H9 (cell line): ENCODE results near the gene ASGR2. TPM values are rescaled to one million over a fixed set of nuclear protein-coding genes. Genes with fewer than 3 reads are reported as not detected.

Experiments
- DNase-seq: peaks from one replicate; pipeline ENCODE4 v3.0.0-alpha.2; 2017
- H2AFZ ChIP-seq: one replicate; pipeline ENCODE4 v1.6.1; 2013; ENCODE audit warnings: mild to moderate bottlenecking, low read length, control low read depth, moderate library complexity
- H2AK5ac ChIP-seq: 2 replicates; pipeline ENCODE4 v1.6.1; 2013; ENCODE audit warnings: low read length, control low read depth, mixed read lengths; ENCODE audit not compliant: insufficient read length
- H2BK120ac ChIP-seq: one replicate; pipeline ENCODE4 v1.6.1; 2013; ENCODE audit warnings: low read depth, mild to moderate bottlenecking, low read length, control low read depth, inconsistent platforms; ENCODE audit not compliant: poor library complexity, severe bottlenecking
- H2BK12ac ChIP-seq: 2 replicates; pipeline ENCODE4 v1.6.1; 2013; ENCODE audit warnings: low read length, control low read depth, mixed read lengths, low read depth; ENCODE audit not compliant: insufficient read length
- H2BK15ac ChIP-seq: 2 replicates; pipeline ENCODE4 v1.6.1; 2013; ENCODE audit warnings: low read depth, low read length, control low read depth
- H2BK20ac ChIP-seq: one replicate; pipeline ENCODE4 v1.6.1; 2013; ENCODE audit warnings: low read depth, mild to moderate bottlenecking, low read length, control low read depth, inconsistent platforms; ENCODE audit not compliant: poor library complexity, severe bottlenecking
- H2BK5ac ChIP-seq: 2 replicates; pipeline ENCODE4 v1.6.1; 2013; ENCODE audit warnings: low read length, control low read depth, mixed read lengths; ENCODE audit not compliant: insufficient read length
- H3K14ac ChIP-seq: 2 replicates; pipeline ENCODE4 v1.6.1; 2013; ENCODE audit warnings: low read length, control low read depth; ENCODE audit not compliant: insufficient read depth
- H3K18ac ChIP-seq: 2 replicates; pipeline ENCODE4 v1.6.1; 2013; ENCODE audit warnings: low read depth, mild to moderate bottlenecking, mixed read lengths, low read length, control low read depth; ENCODE audit not compliant: insufficient read length
- H3K23ac ChIP-seq: 2 replicates; pipeline ENCODE4 v1.6.1; 2013; ENCODE audit warnings: low read length, control low read depth, mixed read lengths, low read depth; ENCODE audit not compliant: insufficient read length
- H3K23me2 ChIP-seq: 2 replicates; pipeline ENCODE4 v1.6.1; 2013; ENCODE audit warnings: low read depth, mild to moderate bottlenecking, mixed read lengths, low read length, control low read depth; ENCODE audit not compliant: insufficient read length, poor library complexity, severe bottlenecking
- H3K27ac ChIP-seq: 2 replicates; pipeline ENCODE4 v1.5.1; 2013; ENCODE audit warnings: low read length, control low read depth, mixed read lengths, low read depth; ENCODE audit not compliant: insufficient read length
- H3K27me3 ChIP-seq: 2 replicates; pipeline ENCODE4 v1.6.1; 2013; ENCODE audit warnings: low read length, control low read depth, inconsistent platforms; ENCODE audit not compliant: insufficient read depth
- H3K4ac ChIP-seq: 2 replicates; pipeline ENCODE4 v1.6.1; 2013; ENCODE audit warnings: low read depth, mild to moderate bottlenecking, control low read depth, inconsistent platforms, low read length, moderate library complexity
- H3K4me1 ChIP-seq: 2 replicates; pipeline ENCODE4 v1.6.1; 2013; ENCODE audit warnings: low read length, control low read depth, inconsistent platforms; ENCODE audit not compliant: insufficient read depth
- H3K4me2 ChIP-seq: 2 replicates; pipeline ENCODE4 v1.6.1; 2013; ENCODE audit warnings: low read length, control low read depth, mixed read lengths; ENCODE audit not compliant: insufficient read length, insufficient read depth
- H3K56ac ChIP-seq: 2 replicates; pipeline ENCODE4 v1.6.1; 2013; ENCODE audit warnings: low read depth, mild to moderate bottlenecking, mixed read lengths, low read length, control low read depth; ENCODE audit not compliant: insufficient read length
- H3K79me1 ChIP-seq: 2 replicates; pipeline ENCODE4 v1.6.1; 2013; ENCODE audit warnings: low read depth, mild to moderate bottlenecking, moderate library complexity, low read length, control low read depth, inconsistent platforms; ENCODE audit not compliant: insufficient read depth, poor library complexity, severe bottlenecking
- H3K79me2 ChIP-seq: 2 replicates; pipeline ENCODE4 v1.6.1; 2013; ENCODE audit warnings: low read length, control low read depth, inconsistent platforms; ENCODE audit not compliant: insufficient read depth
- H3K9ac ChIP-seq: 2 replicates; pipeline ENCODE4 v1.6.1; 2013; ENCODE audit warnings: low read length, control low read depth, mixed read lengths; ENCODE audit not compliant: insufficient read length; ENCODE audit errors: extremely low read depth
- H3K9me3 ChIP-seq: one replicate; pipeline ENCODE4 v1.6.1; 2013; ENCODE audit warnings: low read depth, low read length, inconsistent platforms; ENCODE audit not compliant: control insufficient read depth
- H3T11ph ChIP-seq: one replicate; pipeline ENCODE4 v1.6.1; 2013; ENCODE audit warnings: mild to moderate bottlenecking, low read length, control low read depth, inconsistent platforms
- H4K20me1 ChIP-seq: one replicate; pipeline ENCODE4 v1.6.1; 2013; ENCODE audit not compliant: control insufficient read depth, insufficient read length, insufficient read depth
- H4K5ac ChIP-seq: 2 replicates; pipeline ENCODE4 v1.6.1; 2013; ENCODE audit warnings: low read depth, mild to moderate bottlenecking, mixed read lengths, low read length, control low read depth; ENCODE audit not compliant: insufficient read length
- H4K8ac ChIP-seq: replicated peaks from 2 replicates; pipeline ENCODE4 v1.6.1; 2013; ENCODE audit warnings: low read length, control low read depth, mixed read lengths, low read depth; ENCODE audit not compliant: insufficient read length
- H4K91ac ChIP-seq: 2 replicates; pipeline ENCODE4 v1.6.1; 2013; ENCODE audit warnings: low read depth, mild to moderate bottlenecking, moderate library complexity, mixed read lengths, low read length, control low read depth; ENCODE audit not compliant: insufficient read length
- H3K27ac Mint-ChIP-seq, 3 experiments: 2 replicates in 2 of 3; 3 replicates in 1 of 3; pipeline ENCODE4 v1.8.0; 2020 to 2021; ENCODE audit warnings: mixed read lengths in 3 of 3, mild to moderate bottlenecking in 1 of 3, moderate library complexity in 1 of 3
- H3K27me3 Mint-ChIP-seq: 2 replicates; pipeline ENCODE4 v1.8.0; 2021; ENCODE audit warnings: low read depth, mild to moderate bottlenecking, moderate library complexity, mixed read lengths
- H3K36me3 Mint-ChIP-seq, 3 experiments: 2 replicates in 2 of 3; 3 replicates in 1 of 3; pipeline ENCODE4 v1.8.0; 2020 to 2021; ENCODE audit warnings: low read depth in 3 of 3, mixed read lengths in 3 of 3; ENCODE audit not compliant: insufficient read depth in 1 of 3
- H3K4me1 Mint-ChIP-seq, 2 experiments: 2 replicates each; pipeline ENCODE4 v1.8.0; 2020; ENCODE audit warnings: mixed read lengths in 2 of 2
- H3K4me3 Mint-ChIP-seq, 2 experiments: 2 replicates in 1 of 2; 3 replicates in 1 of 2; pipeline ENCODE4 v1.8.0; 2020 to 2021; ENCODE audit warnings: mild to moderate bottlenecking in 2 of 2, mixed read lengths in 2 of 2, moderate library complexity in 1 of 2
- H3K9me3 Mint-ChIP-seq, 2 experiments: 2 replicates in 1 of 2; 3 replicates in 1 of 2; pipeline ENCODE4 v1.8.0; 2020; ENCODE audit warnings: mild to moderate bottlenecking in 2 of 2, mixed read lengths in 2 of 2, moderate library complexity in 1 of 2
- CTCF ChIP-seq: fragments of 200-600 bp; sonication (generic); conservative IDR thresholded peaks from 3 replicates; pipeline ENCODE4 v1.8.0; 2021; ENCODE audit warnings: antibody characterized with exemption, mild to moderate bottlenecking
- WGBS: extraction: QIAGEN DNeasy Blood & Tissue Kit; methylation state at CpG from one replicate; pipeline ENCODE4 v1.1.7; 2013; ENCODE audit warnings: missing lambda C conversion rate, low lambda C conversion rate, mixed read lengths; ENCODE audit not compliant: insufficient read length; ENCODE audit errors: extremely low coverage; 5-methylcytosine and 5-hydroxymethylcytosine counted together
- total RNA-seq: library from RNA; stranded (reverse); gene quantifications from 2 replicates; pipeline ENCODE4 v1.2.1, GENCODE V29; 2021

Gene ASGR2
- total RNA-seq, 1 experiment from 2014 or later = not detected

GRCh38 chr17:7060165-7060891, 54.3 kb downstream of the ASGR2 start:
- DNase-seq = no peak
- Histone ChIP-seq H3K27ac (no peak overlapping the region), H3K9me3 (no peaks in the 10 kb centered on the region), H3K18ac (no peak overlapping the region), H3K23me2 (no peaks in the 10 kb centered on the region), H3K14ac (no peak overlapping the region), H4K8ac (no peak overlapping the region), H4K20me1 (no peaks in the 10 kb centered on the region), H2BK12ac (no peak overlapping the region), H4K5ac (no peak overlapping the region), H2BK120ac (no peak overlapping the region), H3K9ac (no peak overlapping the region), H3K23ac (no peak overlapping the region), H2AK5ac (no peak overlapping the region), H3T11ph (no peak overlapping the region), H3K56ac (no peak overlapping the region), H2AFZ (no peak overlapping the region), H4K91ac (no peak overlapping the region), H3K79me1 (no peaks in the 10 kb centered on the region), H2BK5ac (no peak overlapping the region), H3K79me2 (no peaks in the 10 kb centered on the region), H3K4me1 (no peaks in the 10 kb centered on the region), H3K4ac (no peak overlapping the region), H3K27me3 (no peaks in the 10 kb centered on the region), H2BK20ac (no peak overlapping the region), H3K4me2 (no peak overlapping the region), H2BK15ac (no peak overlapping the region)
- peaks cover 23% of the 10 kb centered on the region for H3K27me3 Mint-ChIP-seq
- TF ChIP-seq CTCF = no peak
- no peak overlapping the region for H3K4me3 Mint-ChIP-seq
- peaks cover 3 to 4% of the 10 kb centered on the region in 2 experiments; a peak in 3 of 4 replicates for H3K4me1 Mint-ChIP-seq
- H3K27ac Mint-ChIP-seq = no peak overlapping the region
- H3K9me3 Mint-ChIP-seq = no peaks in the 10 kb centered on the region; a peak in 2 of 5 replicates
- no CpG with 5 or more reads among the region's 6 CpGs for WGBS
- H3K36me3 Mint-ChIP-seq = no peaks in the 10 kb centered on the region; a peak in 1 of 7 replicates
